Fibroblast of the aortic adventitia (primary cell): ENCODE measurements around the gene KDM2B. TPM values are rescaled to one million over a fixed set of nuclear protein-coding genes. Genes with fewer than 3 reads are reported as not detected.

Source experiments
- DNase-seq: peaks from one replicate; pipeline ENCODE4 v3.0.0-alpha.2; 2010; ENCODE audit warnings: low read depth
- H3K4me3 ChIP-seq: 2 replicates; pipeline ENCODE4 v1.5.1; 2011; ENCODE audit warnings: low read depth, mild to moderate bottlenecking, control low read depth, low read length, moderate library complexity
- CTCF ChIP-seq: IDR thresholded peaks from 2 replicates; pipeline ENCODE4 v1.5.1; 2011; ENCODE audit warnings: mild to moderate bottlenecking, low read length, control low read depth, inconsistent platforms; ENCODE audit not compliant: insufficient read depth
- total RNA-seq: library from RNA; depleted of rRNA; stranded (reverse); fragments of >200 nt; gene quantifications from 2 replicates; pipeline ENCODE4 v1.2.3, GENCODE V29; 2012; ENCODE audit warnings: low replicate concordance

KDM2B gene
- total RNA-seq, 1 donor: 26.8 TPM

GRCh38 chr12:121603581-121603980 lies 22.8 kb upstream of the KDM2B start:
- DNase-seq: peak; percentile 19
- no peak for TF ChIP-seq CTCF
- H3K4me3 ChIP-seq: no peak overlapping the region

- DNase-seq: no peak
- TF ChIP-seq CTCF: no peak
- no peak overlapping the region for H3K4me3 ChIP-seq
Measured at GRCh38 chr12:121602766-121603165, 21.9 kb upstream of the KDM2B start.

GRCh38 chr12:121600702-121601336 lies 20.0 kb upstream of the KDM2B start:
- DNase-seq: no peak
- no peak for TF ChIP-seq CTCF
- no peak overlapping the region for H3K4me3 ChIP-seq

- no peak for TF ChIP-seq CTCF
- H3K4me3 ChIP-seq: no peak overlapping the region
Measured at GRCh38 chr12:121596526-121596925, 15.7 kb upstream of the KDM2B start.

GRCh38 chr12:121595520-121595919 lies 14.7 kb upstream of the KDM2B start:
- TF ChIP-seq CTCF: no peak

More at GRCh38 chr12:121596526-121596925, 15.7 kb upstream of the KDM2B start:
- DNase-seq: no peak

GRCh38 chr12:121592320-121592719 lies 11.5 kb upstream of the KDM2B start:
- H3K4me3 ChIP-seq: no peak overlapping the region
- no peak for DNase-seq
- no peak for TF ChIP-seq CTCF

More at GRCh38 chr12:121595520-121595919, 14.7 kb upstream of the KDM2B start:
- DNase-seq: no peak
- H3K4me3 ChIP-seq: no peak overlapping the region
